ENCODE results near the gene NADK2. TPM values are rescaled to one million over a fixed set of nuclear protein-coding genes. Genes with fewer than 3 reads are reported as not detected.
"Not testable (repeated sequence)": the region's sequence is repeated elsewhere in the genome, so short reads cannot be mapped to it uniquely, and the experiment has no call there.

NADK2 gene, protein sequence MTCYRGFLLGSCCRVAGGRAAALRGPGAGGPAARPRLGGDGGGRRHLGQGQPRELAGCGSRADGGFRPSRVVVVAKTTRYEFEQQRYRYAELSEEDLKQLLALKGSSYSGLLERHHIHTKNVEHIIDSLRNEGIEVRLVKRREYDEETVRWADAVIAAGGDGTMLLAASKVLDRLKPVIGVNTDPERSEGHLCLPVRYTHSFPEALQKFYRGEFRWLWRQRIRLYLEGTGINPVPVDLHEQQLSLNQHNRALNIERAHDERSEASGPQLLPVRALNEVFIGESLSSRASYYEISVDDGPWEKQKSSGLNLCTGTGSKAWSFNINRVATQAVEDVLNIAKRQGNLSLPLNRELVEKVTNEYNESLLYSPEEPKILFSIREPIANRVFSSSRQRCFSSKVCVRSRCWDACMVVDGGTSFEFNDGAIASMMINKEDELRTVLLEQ
- total RNA-seq, result 10 to 100 TPM; 17.9 to 30.4 TPM

- Histone ChIP-seq H3K4me3 (peak within 1 kb of the TSS; percentile 83 to 93), H3K27me3 (no peaks in the 10 kb centered on the region), H3K9me3 (no peaks in the 10 kb centered on the region), H3K4me1 (peaks cover 0 to 43% of the 10 kb centered on the region in 2 donors), H3K36me3 (no peaks in the 10 kb centered on the region), H3K27ac (peak within 1 kb of the TSS; percentile 98 to 99)
- TF ChIP-seq, protein P1, sequence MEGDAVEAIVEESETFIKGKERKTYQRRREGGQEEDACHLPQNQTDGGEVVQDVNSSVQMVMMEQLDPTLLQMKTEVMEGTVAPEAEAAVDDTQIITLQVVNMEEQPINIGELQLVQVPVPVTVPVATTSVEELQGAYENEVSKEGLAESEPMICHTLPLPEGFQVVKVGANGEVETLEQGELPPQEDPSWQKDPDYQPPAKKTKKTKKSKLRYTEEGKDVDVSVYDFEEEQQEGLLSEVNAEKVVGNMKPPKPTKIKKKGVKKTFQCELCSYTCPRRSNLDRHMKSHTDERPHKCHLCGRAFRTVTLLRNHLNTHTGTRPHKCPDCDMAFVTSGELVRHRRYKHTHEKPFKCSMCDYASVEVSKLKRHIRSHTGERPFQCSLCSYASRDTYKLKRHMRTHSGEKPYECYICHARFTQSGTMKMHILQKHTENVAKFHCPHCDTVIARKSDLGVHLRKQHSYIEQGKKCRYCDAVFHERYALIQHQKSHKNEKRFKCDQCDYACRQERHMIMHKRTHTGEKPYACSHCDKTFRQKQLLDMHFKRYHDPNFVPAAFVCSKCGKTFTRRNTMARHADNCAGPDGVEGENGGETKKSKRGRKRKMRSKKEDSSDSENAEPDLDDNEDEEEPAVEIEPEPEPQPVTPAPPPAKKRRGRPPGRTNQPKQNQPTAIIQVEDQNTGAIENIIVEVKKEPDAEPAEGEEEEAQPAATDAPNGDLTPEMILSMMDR (IDR thresholded peaks at IDR 0.05), result peak; percentile 57 to 74
- peak; percentile 97 for DNase-seq (ENCODE audit: low spot score)
Observed at GRCh38 chr5:36241631-36242533, at the start of gene NADK2. Gene NADK2, minus strand, starts transcription at chr5:36241925. Its CDS starts 127 bp downstream, at chr5:36241798.

GRCh38 chr5:36285837-36286615 is 44.3 kb upstream of the NADK2 start:
- no peaks in the 10 kb centered on the region for H3K36me3 ChIP-seq
- TF ChIP-seq, protein P1 (IDR thresholded peaks at IDR 0.05), result no peak
- no peak overlapping the region for H3K4me3 ChIP-seq
- no peak for DNase-seq (ENCODE audit: low spot score)
- H3K27me3 ChIP-seq, result no peaks in the 10 kb centered on the region
- no peaks in the 10 kb centered on the region for H3K4me1 ChIP-seq
- no peaks in the 10 kb centered on the region for H3K9me3 ChIP-seq
- H3K27ac ChIP-seq, result no peak overlapping the region

DNA sequence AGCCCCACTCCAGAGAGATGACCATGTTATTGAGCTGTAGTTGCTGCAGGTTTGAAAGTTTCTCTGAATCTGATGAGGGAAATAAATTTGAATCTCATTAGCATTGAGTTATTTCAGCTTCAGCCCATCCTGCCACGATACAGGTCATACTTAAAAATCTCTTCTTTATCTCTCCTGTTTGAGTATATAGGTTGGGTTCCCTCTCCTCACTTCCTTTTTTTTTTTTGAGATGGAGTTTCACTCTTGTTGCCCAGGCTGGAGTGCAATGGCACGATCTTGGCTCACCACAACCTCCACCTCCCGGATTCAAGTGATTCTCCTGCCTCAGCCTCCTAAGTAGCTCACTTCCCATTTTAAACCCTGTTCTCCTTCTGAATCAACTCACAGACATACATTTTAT is 42.0 kb upstream of the NADK2 start:
- not testable (repeated sequence) for DNase-seq (ENCODE audit: low spot score); H3K27me3 ChIP-seq; H3K4me3 ChIP-seq; H3K27ac ChIP-seq; H3K4me1 ChIP-seq; H3K9me3 ChIP-seq; H3K36me3 ChIP-seq

GRCh38 chr5:36281626-36282025 is 39.9 kb upstream of the NADK2 start:
- Histone ChIP-seq H3K9me3 (no peaks in the 10 kb centered on the region), H3K4me3 (no peak overlapping the region), H3K27me3 (no peaks in the 10 kb centered on the region), H3K36me3 (no peaks in the 10 kb centered on the region), H3K27ac (no peak overlapping the region), H3K4me1 (peaks cover 0 to 12% of the 10 kb centered on the region in 2 donors)
- TF ChIP-seq, protein P1 (IDR thresholded peaks at IDR 0.05), result no peak
- no peak for DNase-seq (ENCODE audit: low spot score)

- no peaks in the 10 kb centered on the region for H3K9me3 ChIP-seq
- no peaks in the 10 kb centered on the region for H3K36me3 ChIP-seq
- H3K4me3 ChIP-seq, result no peak overlapping the region
- peaks cover 0 to 13% of the 10 kb centered on the region in 2 donors for H3K4me1 ChIP-seq
- DNase-seq (ENCODE audit: low spot score), result no peak
- TF ChIP-seq, protein P1 (IDR thresholded peaks at IDR 0.05), result no peak
- H3K27ac ChIP-seq, result peak overlapping the region in 1 of 2 donors; percentile 48
- H3K27me3 ChIP-seq, result no peaks in the 10 kb centered on the region
Observed at GRCh38 chr5:36279054-36279698, 37.5 kb upstream of the NADK2 start.

Measured in right atrium auricular region (tissue), 2 donors.